Measurements from ENCODE around the gene KRTAP5-5.

Gene KRTAP5-5

DNA sequence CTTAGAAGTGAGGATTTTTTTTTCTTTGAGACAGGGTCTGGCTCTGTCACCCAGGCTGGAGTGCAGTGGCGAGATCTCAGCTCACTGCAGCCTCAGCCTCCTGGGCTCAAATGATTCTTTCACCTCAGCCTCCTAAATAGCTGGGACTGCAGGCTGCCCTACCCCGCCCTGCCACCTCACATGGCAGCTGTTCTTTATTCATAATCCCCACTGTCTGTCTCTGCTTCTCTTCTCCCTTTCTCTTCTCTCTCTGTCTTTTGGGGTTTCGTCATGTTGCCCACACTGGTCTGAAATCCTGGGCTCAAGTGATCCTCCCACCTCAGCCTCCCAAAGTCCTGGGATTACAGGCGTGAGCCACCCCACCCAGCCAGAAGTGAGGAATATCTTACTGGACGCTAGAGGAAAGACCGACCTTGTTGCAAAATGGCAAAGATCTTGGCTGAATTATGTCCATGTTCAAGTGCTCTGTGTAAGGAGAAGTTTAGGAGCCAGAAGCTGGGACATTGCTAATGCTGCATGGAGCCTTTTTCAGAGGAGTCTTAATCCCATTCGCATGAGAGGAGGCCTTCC is 21.9 kb downstream of the KRTAP5-5 start:
- no peaks in the 10 kb centered on the region for H3K9me3 ChIP-seq (ENCODE audit: low read length)
- H3K4me3 ChIP-seq (ENCODE audit: low read depth, low read length, poor library complexity, severe bottlenecking) = no peak overlapping the region
- H3K79me2 ChIP-seq (ENCODE audit: insufficient read depth, low read length) = no peaks in the 10 kb centered on the region
- no peak for TF ChIP-seq EZH2 (IDR thresholded peaks at IDR 0.05; ENCODE audit: borderline replicate concordance, low read length)
- TF ChIP-seq, protein P1, sequence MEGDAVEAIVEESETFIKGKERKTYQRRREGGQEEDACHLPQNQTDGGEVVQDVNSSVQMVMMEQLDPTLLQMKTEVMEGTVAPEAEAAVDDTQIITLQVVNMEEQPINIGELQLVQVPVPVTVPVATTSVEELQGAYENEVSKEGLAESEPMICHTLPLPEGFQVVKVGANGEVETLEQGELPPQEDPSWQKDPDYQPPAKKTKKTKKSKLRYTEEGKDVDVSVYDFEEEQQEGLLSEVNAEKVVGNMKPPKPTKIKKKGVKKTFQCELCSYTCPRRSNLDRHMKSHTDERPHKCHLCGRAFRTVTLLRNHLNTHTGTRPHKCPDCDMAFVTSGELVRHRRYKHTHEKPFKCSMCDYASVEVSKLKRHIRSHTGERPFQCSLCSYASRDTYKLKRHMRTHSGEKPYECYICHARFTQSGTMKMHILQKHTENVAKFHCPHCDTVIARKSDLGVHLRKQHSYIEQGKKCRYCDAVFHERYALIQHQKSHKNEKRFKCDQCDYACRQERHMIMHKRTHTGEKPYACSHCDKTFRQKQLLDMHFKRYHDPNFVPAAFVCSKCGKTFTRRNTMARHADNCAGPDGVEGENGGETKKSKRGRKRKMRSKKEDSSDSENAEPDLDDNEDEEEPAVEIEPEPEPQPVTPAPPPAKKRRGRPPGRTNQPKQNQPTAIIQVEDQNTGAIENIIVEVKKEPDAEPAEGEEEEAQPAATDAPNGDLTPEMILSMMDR (IDR thresholded peaks at IDR 0.05; ENCODE audit: low read length) = no peak
- H3K4me2 ChIP-seq (ENCODE audit: low read length) = no peak overlapping the region
- H3F3A ChIP-seq (ENCODE audit: insufficient read depth, low read length) = no peaks in the 10 kb centered on the region
- no peaks in the 10 kb centered on the region for H3K36me3 ChIP-seq (ENCODE audit: insufficient read depth, low read length)
- no peak overlapping the region for H3K9ac ChIP-seq (ENCODE audit: low read length)
- peaks cover 6% of the 10 kb centered on the region; the same call in 1 of the 2 replicates for H3K27me3 ChIP-seq (ENCODE audit: insufficient read depth, low read length)
- no peak overlapping the region for H2AFZ ChIP-seq (ENCODE audit: low read length)
- H3K27ac ChIP-seq (ENCODE audit: low read depth, low read length, poor library complexity, severe bottlenecking) = no peak overlapping the region
- H4K20me1 ChIP-seq (ENCODE audit: insufficient read depth, low read length) = no peaks in the 10 kb centered on the region
- no peaks in the 10 kb centered on the region for H3K9me2 ChIP-seq (ENCODE audit: low read depth, low read length)
- no peaks in the 10 kb centered on the region for H3K4me1 ChIP-seq (ENCODE audit: insufficient read depth, low read length, severe bottlenecking)

DNA sequence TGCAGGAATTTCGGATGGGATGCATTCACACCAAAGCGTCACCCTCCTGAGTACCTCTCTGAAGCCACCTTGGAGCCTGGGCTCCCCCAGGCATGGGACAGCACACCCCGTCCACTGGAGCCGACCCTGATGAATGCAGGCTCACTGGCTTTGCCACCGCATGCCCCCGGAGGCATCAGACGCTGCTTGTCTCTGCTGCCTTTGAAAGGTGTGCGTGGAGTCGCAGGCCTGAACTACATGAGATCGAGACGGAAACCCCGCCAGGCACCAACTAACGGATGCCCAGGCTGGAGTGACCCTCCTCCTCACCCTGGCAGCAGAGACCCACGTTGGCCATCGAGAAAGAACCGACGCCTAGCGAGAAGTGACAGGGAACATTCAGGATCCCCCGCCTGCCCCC is 22.5 kb downstream of the KRTAP5-5 start:
- H3K9ac ChIP-seq (ENCODE audit: low read length) = no peak overlapping the region
- no peak for TF ChIP-seq EZH2 (IDR thresholded peaks at IDR 0.05; ENCODE audit: borderline replicate concordance, low read length)
- TF ChIP-seq, protein P1 (IDR thresholded peaks at IDR 0.05; ENCODE audit: low read length) = no peak
- H3K36me3 ChIP-seq (ENCODE audit: insufficient read depth, low read length) = no peaks in the 10 kb centered on the region
- H3K4me2 ChIP-seq (ENCODE audit: low read length) = no peak overlapping the region
- no peaks in the 10 kb centered on the region for H3K9me3 ChIP-seq (ENCODE audit: low read length)
- H3K79me2 ChIP-seq (ENCODE audit: insufficient read depth, low read length) = no peaks in the 10 kb centered on the region
- no peak overlapping the region for H3K4me3 ChIP-seq (ENCODE audit: low read depth, low read length, poor library complexity, severe bottlenecking)
- no peaks in the 10 kb centered on the region for H3K4me1 ChIP-seq (ENCODE audit: insufficient read depth, low read length, severe bottlenecking)
- no peaks in the 10 kb centered on the region for H4K20me1 ChIP-seq (ENCODE audit: insufficient read depth, low read length)
- H3F3A ChIP-seq (ENCODE audit: insufficient read depth, low read length) = no peaks in the 10 kb centered on the region
- H3K27ac ChIP-seq (ENCODE audit: low read depth, low read length, poor library complexity, severe bottlenecking) = no peak overlapping the region
- peaks cover 6% of the 10 kb centered on the region; the same call in 1 of the 2 replicates for H3K27me3 ChIP-seq (ENCODE audit: insufficient read depth, low read length)
- no peak overlapping the region for H2AFZ ChIP-seq (ENCODE audit: low read length)
- H3K9me2 ChIP-seq (ENCODE audit: low read depth, low read length) = no peaks in the 10 kb centered on the region

DNA sequence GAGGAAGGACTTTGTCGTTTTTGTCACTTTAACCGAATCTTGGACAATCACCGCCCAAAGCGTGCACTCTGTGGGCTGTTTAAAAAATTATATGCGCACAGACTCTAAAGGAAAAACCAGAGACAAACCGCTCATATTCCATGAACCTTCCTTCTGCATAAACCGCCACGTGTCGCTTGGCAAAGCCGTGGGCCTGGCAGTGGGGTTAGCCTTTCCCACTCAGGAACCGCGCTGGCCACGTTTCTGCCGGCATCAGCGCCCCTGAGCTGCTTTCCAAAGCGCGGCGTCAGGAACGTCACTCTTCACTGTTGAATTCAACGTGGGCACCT is 22.8 kb downstream of the KRTAP5-5 start:
- Histone ChIP-seq H3K9ac (ENCODE audit: low read length) (no peak overlapping the region), H3K27ac (ENCODE audit: low read depth, low read length, poor library complexity, severe bottlenecking) (no peak overlapping the region), H3K79me2 (ENCODE audit: insufficient read depth, low read length) (no peaks in the 10 kb centered on the region), H3K9me2 (ENCODE audit: low read depth, low read length) (no peaks in the 10 kb centered on the region), H4K20me1 (ENCODE audit: insufficient read depth, low read length) (no peaks in the 10 kb centered on the region), H3K27me3 (ENCODE audit: insufficient read depth, low read length) (peaks cover 6% of the 10 kb centered on the region; the same call in 1 of the 2 replicates), H3K4me1 (ENCODE audit: insufficient read depth, low read length, severe bottlenecking) (no peaks in the 10 kb centered on the region), H3K9me3 (ENCODE audit: low read length) (no peaks in the 10 kb centered on the region), H3K4me2 (ENCODE audit: low read length) (no peak overlapping the region), H3F3A (ENCODE audit: insufficient read depth, low read length) (no peaks in the 10 kb centered on the region), H3K36me3 (ENCODE audit: insufficient read depth, low read length) (no peaks in the 10 kb centered on the region), H3K4me3 (ENCODE audit: low read depth, low read length, poor library complexity, severe bottlenecking) (no peak overlapping the region), H2AFZ (ENCODE audit: low read length) (no peak overlapping the region)
- TF ChIP-seq, protein P1 (IDR thresholded peaks at IDR 0.05; ENCODE audit: low read length) = no peak
- no peak for TF ChIP-seq EZH2 (IDR thresholded peaks at IDR 0.05; ENCODE audit: borderline replicate concordance, low read length)

Measured in OCI-LY1 (cell line).